Ectodermal cell (in vitro differentiated cells): Measurements from ENCODE around the gene SMAP1.

ENCODE experiments used
- H3K27ac ChIP-seq: 2 replicates; pipeline ENCODE4 v1.7.0; 2013; ENCODE audit warnings: mild to moderate bottlenecking, low read depth, low read length; ENCODE audit not compliant: insufficient read depth, poor library complexity, severe bottlenecking
- H3K27me3 ChIP-seq: 2 replicates; pipeline ENCODE4 v1.7.0; 2013; ENCODE audit warnings: mild to moderate bottlenecking, low read length; ENCODE audit not compliant: insufficient read depth, control insufficient read depth, poor library complexity, severe bottlenecking
- H3K36me3 ChIP-seq: one replicate; pipeline ENCODE4 v1.7.0; 2013; ENCODE audit warnings: low read length; ENCODE audit not compliant: control insufficient read depth, insufficient read depth
- H3K4me1 ChIP-seq: one replicate; pipeline ENCODE4 v1.7.0; 2013; ENCODE audit warnings: low read length; ENCODE audit not compliant: control insufficient read depth, insufficient read depth
- H3K4me3 ChIP-seq: 2 replicates; pipeline ENCODE4 v1.7.0; 2013; ENCODE audit warnings: low read depth, low read length, control low read depth; ENCODE audit not compliant: insufficient read depth
- H3K9me3 ChIP-seq: 2 replicates; pipeline ENCODE4 v1.7.0; 2013; ENCODE audit warnings: mild to moderate bottlenecking, low read length, moderate library complexity; ENCODE audit not compliant: control insufficient read depth
- WGBS, 2 experiments: methylation state at CpG; one replicate each; pipeline ENCODE4 v1.1.7; 2013; ENCODE audit warnings: missing lambda C conversion rate in 2 of 2; 5-methylcytosine and 5-hydroxymethylcytosine counted together

SMAP1 gene

GRCh38 chr6:70652216-70652615 is 15.5 kb upstream of the SMAP1 start:
- no peaks in the 10 kb centered on the region for H3K9me3 ChIP-seq
- H3K36me3 ChIP-seq = no peaks in the 10 kb centered on the region
- H3K4me1 ChIP-seq = no peaks in the 10 kb centered on the region
- H3K27me3 ChIP-seq = no peaks in the 10 kb centered on the region
- WGBS, 2 experiments = 88 to 100% methylated on average over 1 of the region's 1 CpG
- H3K4me3 ChIP-seq = no peak overlapping the region
- H3K27ac ChIP-seq = no peak overlapping the region

- H3K27me3 ChIP-seq = no peaks in the 10 kb centered on the region
- 41 to 61% methylated on average over 3 of the region's 3 CpGs for WGBS, 2 experiments
- no peak overlapping the region for H3K4me3 ChIP-seq
- no peaks in the 10 kb centered on the region for H3K36me3 ChIP-seq
- H3K9me3 ChIP-seq = no peaks in the 10 kb centered on the region
- no peak overlapping the region for H3K27ac ChIP-seq
- H3K4me1 ChIP-seq = no peaks in the 10 kb centered on the region
These were observed 10.0 kb upstream of the SMAP1 start for GRCh38 chr6:70657706-70658105.

GRCh38 chr6:70663881-70664466 is 3.7 kb upstream of the SMAP1 start:
- H3K4me1 ChIP-seq = no peaks in the 10 kb centered on the region
- 92 to 94% methylated on average over 6 of the region's 6 CpGs for WGBS, 2 experiments
- H3K36me3 ChIP-seq = no peaks in the 10 kb centered on the region
- H3K27ac ChIP-seq = no peak overlapping the region
- H3K9me3 ChIP-seq = no peaks in the 10 kb centered on the region
- H3K27me3 ChIP-seq = no peaks in the 10 kb centered on the region
- H3K4me3 ChIP-seq = no peak overlapping the region

- Histone ChIP-seq H3K4me1 (no peaks in the 10 kb centered on the region), H3K27ac (no peak overlapping the region), H3K4me3 (no peak overlapping the region), H3K36me3 (no peaks in the 10 kb centered on the region), H3K9me3 (no peaks in the 10 kb centered on the region), H3K27me3 (no peaks in the 10 kb centered on the region)
- 95% methylated on average over 6 of the region's 6 CpGs for WGBS, 2 experiments
These were observed 977 bp upstream of the SMAP1 start for GRCh38 chr6:70666706-70667105.

GRCh38 chr6:70667256-70667710 is 400 bp upstream of the SMAP1 start:
- H3K4me1 ChIP-seq = no peaks in the 10 kb centered on the region
- 28% methylated on average over 15 of the region's 15 CpGs for WGBS, 2 experiments
- peak overlapping the region; percentile 77 for H3K4me3 ChIP-seq
- no peaks in the 10 kb centered on the region for H3K9me3 ChIP-seq
- H3K27ac ChIP-seq = peak overlapping the region; percentile 93
- H3K27me3 ChIP-seq = no peaks in the 10 kb centered on the region
- no peaks in the 10 kb centered on the region for H3K36me3 ChIP-seq

GRCh38 chr6:70668499-70668812 is 773 bp downstream of the SMAP1 start:
- Histone ChIP-seq H3K27ac (peak overlapping the region; percentile 93), H3K27me3 (no peaks in the 10 kb centered on the region), H3K9me3 (no peaks in the 10 kb centered on the region), H3K4me1 (no peaks in the 10 kb centered on the region), H3K36me3 (no peaks in the 10 kb centered on the region), H3K4me3 (peak overlapping the region; percentile 77)
- 3% methylated on average over 8 of the region's 8 CpGs for WGBS, 2 experiments

GRCh38 chr6:70669133-70669532 is 1.4 kb downstream of the SMAP1 start:
- H3K4me1 ChIP-seq = no peaks in the 10 kb centered on the region
- no peak overlapping the region for H3K4me3 ChIP-seq
- no peaks in the 10 kb centered on the region for H3K27me3 ChIP-seq
- no peaks in the 10 kb centered on the region for H3K36me3 ChIP-seq
- WGBS, 2 experiments = 81 to 82% methylated on average over 2 to 4 of the region's 4 CpGs
- H3K27ac ChIP-seq = no peak overlapping the region
- H3K9me3 ChIP-seq = no peaks in the 10 kb centered on the region

GRCh38 chr6:70672549-70672948 is 4.9 kb downstream of the SMAP1 start:
- no peak overlapping the region for H3K27ac ChIP-seq
- H3K4me3 ChIP-seq = no peak overlapping the region
- H3K9me3 ChIP-seq = no peaks in the 10 kb centered on the region
- no peaks in the 10 kb centered on the region for H3K36me3 ChIP-seq
- H3K27me3 ChIP-seq = no peaks in the 10 kb centered on the region
- WGBS, 2 experiments = 86 to 100% methylated on average over 1 of the region's 1 CpG
- no peaks in the 10 kb centered on the region for H3K4me1 ChIP-seq

- WGBS, 2 experiments = 71 to 74% methylated on average over 2 of the region's 2 CpGs
- Histone ChIP-seq H3K4me3 (no peak overlapping the region), H3K27ac (no peak overlapping the region)
These were observed 5.4 kb downstream of the SMAP1 start for GRCh38 chr6:70673054-70673453.

GRCh38 chr6:70673601-70674000 is 5.9 kb downstream of the SMAP1 start:
- Histone ChIP-seq H3K9me3 (no peaks in the 10 kb centered on the region), H3K36me3 (no peaks in the 10 kb centered on the region), H3K4me1 (no peaks in the 10 kb centered on the region), H3K27ac (no peak overlapping the region), H3K27me3 (no peaks in the 10 kb centered on the region), H3K4me3 (no peak overlapping the region)
- 80 to 88% methylated on average over 1 of the region's 1 CpG for WGBS, 2 experiments

More at GRCh38 chr6:70673054-70673453, 5.4 kb downstream of the SMAP1 start:
- no peaks in the 10 kb centered on the region for H3K9me3 ChIP-seq
- no peaks in the 10 kb centered on the region for H3K4me1 ChIP-seq
- no peaks in the 10 kb centered on the region for H3K27me3 ChIP-seq
- no peaks in the 10 kb centered on the region for H3K36me3 ChIP-seq

- Histone ChIP-seq H3K27me3 (no peaks in the 10 kb centered on the region), H3K4me1 (no peaks in the 10 kb centered on the region), H3K27ac (no peak overlapping the region), H3K9me3 (no peaks in the 10 kb centered on the region), H3K36me3 (no peaks in the 10 kb centered on the region), H3K4me3 (no peak overlapping the region)
- 92 to 97% methylated on average over 2 to 3 of the region's 3 CpGs for WGBS, 2 experiments
These were observed 8.1 kb downstream of the SMAP1 start for GRCh38 chr6:70675822-70676221.
